ENCODE data around the gene MRPL21. TPM values are rescaled to one million over a fixed set of nuclear protein-coding genes. Genes with fewer than 3 reads are reported as not detected.

The MRPL21 gene
- total and polyA plus RNA-seq, 9 of the 15 experiments (the other 6 are each of a cell fraction or from before 2014, with no cell fraction given), result 196 to 618 (median 232) TPM

DNA sequence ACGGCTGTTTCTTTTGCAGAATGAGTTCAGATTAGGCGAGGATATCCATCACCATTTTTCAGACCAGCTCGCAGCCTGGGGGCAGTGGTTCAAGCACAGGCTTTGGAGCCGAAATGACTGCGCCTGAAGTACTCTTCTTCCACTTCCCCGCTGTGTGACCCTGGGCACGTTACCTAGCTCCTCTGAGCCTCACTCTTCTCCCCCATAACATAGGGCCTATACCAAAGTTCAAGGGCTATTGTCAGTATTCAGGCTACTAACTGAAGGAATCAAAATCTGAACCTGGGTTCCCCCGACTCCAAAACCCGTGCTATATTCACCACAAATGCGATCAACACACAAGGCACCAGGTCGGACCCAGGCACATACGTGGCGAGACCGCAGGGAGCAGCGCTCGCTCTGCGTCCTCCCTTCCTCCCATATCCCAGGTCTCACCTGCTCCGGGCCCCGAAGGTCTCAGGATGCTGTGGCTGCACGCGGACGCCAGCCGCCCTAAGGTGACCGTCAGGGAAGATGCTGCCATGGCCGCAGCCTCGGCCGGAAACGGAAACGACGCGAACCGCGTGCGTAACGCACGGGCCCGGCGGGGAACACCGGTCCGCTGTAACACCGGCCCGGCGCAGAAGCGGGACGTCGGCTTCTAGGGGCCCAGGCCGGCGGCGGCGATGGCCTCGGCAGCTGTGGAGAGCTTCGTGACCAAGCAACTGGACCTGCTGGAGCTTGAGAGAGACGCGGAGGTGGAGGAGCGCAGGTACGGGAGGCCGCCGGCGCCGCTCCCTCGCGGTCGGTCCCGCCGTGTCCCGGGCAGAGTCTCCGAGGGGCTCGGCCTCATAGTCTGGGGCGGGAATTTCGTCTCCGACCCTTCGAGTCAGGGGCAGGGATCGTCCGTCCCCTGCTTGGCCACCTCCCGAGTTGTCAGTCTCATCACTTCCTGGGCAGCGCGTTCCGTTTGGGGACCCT is at the start of gene MRPL21, which contains the start of gene IGHMBP2 (continued):
- TF ChIP-seq, protein P1, sequence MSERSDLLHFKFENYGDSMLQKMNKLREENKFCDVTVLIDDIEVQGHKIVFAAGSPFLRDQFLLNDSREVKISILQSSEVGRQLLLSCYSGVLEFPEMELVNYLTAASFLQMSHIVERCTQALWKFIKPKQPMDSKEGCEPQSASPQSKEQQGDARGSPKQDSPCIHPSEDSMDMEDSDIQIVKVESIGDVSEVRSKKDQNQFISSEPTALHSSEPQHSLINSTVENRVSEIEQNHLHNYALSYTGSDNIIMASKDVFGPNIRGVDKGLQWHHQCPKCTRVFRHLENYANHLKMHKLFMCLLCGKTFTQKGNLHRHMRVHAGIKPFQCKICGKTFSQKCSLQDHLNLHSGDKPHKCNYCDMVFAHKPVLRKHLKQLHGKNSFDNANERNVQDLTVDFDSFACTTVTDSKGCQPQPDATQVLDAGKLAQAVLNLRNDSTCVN (CRISPR knock-in tag; IDR thresholded peaks at IDR 0.05), result 0 out of 2 replicates have a peak, but pooled peaks have one; percentile 27
- TF ChIP-seq, protein P2, sequence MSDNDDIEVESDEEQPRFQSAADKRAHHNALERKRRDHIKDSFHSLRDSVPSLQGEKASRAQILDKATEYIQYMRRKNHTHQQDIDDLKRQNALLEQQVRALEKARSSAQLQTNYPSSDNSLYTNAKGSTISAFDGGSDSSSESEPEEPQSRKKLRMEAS (CRISPR knock-in tag; IDR thresholded peaks at IDR 0.05), result peak; percentile 87
- TF ChIP-seq ETV5 (CRISPR knock-in tag; IDR thresholded peaks at IDR 0.05; ENCODE audit: low read depth) (peak; percentile 80), U2AF1 (optimal IDR thresholded peaks at IDR 0.05; ENCODE audit: low read depth, low read length) (peak; percentile 98), KAT2B (IDR thresholded peaks at IDR 0.05; ENCODE audit: low read depth, low read length) (no peak), NEUROD1 (IDR thresholded peaks at IDR 0.05; ENCODE audit: borderline replicate concordance, low read depth, low read length, partially characterized antibody) (peak; percentile 92), RAD51 (IDR thresholded peaks at IDR 0.05; ENCODE audit: borderline replicate concordance, low read depth) (no peak), SETDB1 (IDR thresholded peaks at IDR 0.05; ENCODE audit: low read length) (no peak), MBD2 (IDR thresholded peaks at IDR 0.05; ENCODE audit: borderline replicate concordance, low read depth) (peak; percentile 89), KLF1 (tag; IDR thresholded peaks at IDR 0.05) (0 out of 2 replicates have a peak, but pooled peaks have one; percentile 53), RBM15 (IDR thresholded peaks at IDR 0.05; ENCODE audit: insufficient read depth, low read length) (no peak), RBBP5 (IDR thresholded peaks at IDR 0.05; ENCODE audit: borderline replicate concordance, insufficient read depth, low read length, poor library complexity, severe bottlenecking) (peak; percentile 99), TEAD2 (tag; IDR thresholded peaks at IDR 0.05) (no peak), MECOM (CRISPR knock-in tag; IDR thresholded peaks at IDR 0.05) (peak; percentile 52; the same call in 1 of the 2 replicates), FIP1L1 (IDR thresholded peaks at IDR 0.05; ENCODE audit: low read depth, low read length, poor library complexity, severe bottlenecking) (peak; percentile 96), XRCC5 (IDR thresholded peaks at IDR 0.05; ENCODE audit: low read depth, low read length) (peak; percentile 98), MTA3 (IDR thresholded peaks at IDR 0.05; ENCODE audit: borderline replicate concordance) (peak; percentile 93), NR2F6 (CRISPR knock-in tag; IDR thresholded peaks at IDR 0.05) (0 out of 2 replicates have a peak, but pooled peaks have one; percentile 68), HCFC1 (IDR thresholded peaks at IDR 0.05; ENCODE audit: low read depth, low read length) (peak; percentile 94), GABPA (tag; conservative IDR thresholded peaks at IDR 0.05; ENCODE audit: low read depth) (peak; percentile 100)
- TF ChIP-seq, protein P3, sequence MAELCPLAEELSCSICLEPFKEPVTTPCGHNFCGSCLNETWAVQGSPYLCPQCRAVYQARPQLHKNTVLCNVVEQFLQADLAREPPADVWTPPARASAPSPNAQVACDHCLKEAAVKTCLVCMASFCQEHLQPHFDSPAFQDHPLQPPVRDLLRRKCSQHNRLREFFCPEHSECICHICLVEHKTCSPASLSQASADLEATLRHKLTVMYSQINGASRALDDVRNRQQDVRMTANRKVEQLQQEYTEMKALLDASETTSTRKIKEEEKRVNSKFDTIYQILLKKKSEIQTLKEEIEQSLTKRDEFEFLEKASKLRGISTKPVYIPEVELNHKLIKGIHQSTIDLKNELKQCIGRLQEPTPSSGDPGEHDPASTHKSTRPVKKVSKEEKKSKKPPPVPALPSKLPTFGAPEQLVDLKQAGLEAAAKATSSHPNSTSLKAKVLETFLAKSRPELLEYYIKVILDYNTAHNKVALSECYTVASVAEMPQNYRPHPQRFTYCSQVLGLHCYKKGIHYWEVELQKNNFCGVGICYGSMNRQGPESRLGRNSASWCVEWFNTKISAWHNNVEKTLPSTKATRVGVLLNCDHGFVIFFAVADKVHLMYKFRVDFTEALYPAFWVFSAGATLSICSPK (IDR thresholded peaks at IDR 0.05; ENCODE audit: borderline replicate concordance), result no peak
- TF ChIP-seq, protein P4, sequence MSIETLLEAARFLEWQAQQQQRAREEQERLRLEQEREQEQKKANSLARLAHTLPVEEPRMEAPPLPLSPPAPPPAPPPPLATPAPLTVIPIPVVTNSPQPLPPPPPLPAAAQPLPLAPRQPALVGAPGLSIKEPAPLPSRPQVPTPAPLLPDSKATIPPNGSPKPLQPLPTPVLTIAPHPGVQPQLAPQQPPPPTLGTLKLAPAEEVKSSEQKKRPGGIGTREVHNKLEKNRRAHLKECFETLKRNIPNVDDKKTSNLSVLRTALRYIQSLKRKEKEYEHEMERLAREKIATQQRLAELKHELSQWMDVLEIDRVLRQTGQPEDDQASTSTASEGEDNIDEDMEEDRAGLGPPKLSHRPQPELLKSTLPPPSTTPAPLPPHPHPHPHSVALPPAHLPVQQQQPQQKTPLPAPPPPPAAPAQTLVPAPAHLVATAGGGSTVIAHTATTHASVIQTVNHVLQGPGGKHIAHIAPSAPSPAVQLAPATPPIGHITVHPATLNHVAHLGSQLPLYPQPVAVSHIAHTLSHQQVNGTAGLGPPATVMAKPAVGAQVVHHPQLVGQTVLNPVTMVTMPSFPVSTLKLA (conservative IDR thresholded peaks at IDR 0.05), result peak; percentile 80 to 91

Measured in K562 (cell line).